ENCODE data around the gene ASZ1. TPM values are rescaled to one million over a fixed set of nuclear protein-coding genes. Genes with fewer than 3 reads are reported as not detected.

The ASZ1 gene, protein sequence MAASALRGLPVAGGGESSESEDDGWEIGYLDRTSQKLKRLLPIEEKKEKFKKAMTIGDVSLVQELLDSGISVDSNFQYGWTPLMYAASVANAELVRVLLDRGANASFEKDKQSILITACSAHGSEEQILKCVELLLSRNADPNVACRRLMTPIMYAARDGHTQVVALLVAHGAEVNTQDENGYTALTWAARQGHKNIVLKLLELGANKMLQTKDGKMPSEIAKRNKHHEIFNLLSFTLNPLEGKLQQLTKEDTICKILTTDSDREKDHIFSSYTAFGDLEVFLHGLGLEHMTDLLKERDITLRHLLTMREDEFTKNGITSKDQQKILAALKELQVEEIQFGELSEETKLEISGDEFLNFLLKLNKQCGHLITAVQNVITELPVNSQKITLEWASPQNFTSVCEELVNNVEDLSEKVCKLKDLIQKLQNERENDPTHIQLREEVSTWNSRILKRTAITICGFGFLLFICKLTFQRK
- not detected for total RNA-seq
- not detected for total RNA-seq (2013)

DNA sequence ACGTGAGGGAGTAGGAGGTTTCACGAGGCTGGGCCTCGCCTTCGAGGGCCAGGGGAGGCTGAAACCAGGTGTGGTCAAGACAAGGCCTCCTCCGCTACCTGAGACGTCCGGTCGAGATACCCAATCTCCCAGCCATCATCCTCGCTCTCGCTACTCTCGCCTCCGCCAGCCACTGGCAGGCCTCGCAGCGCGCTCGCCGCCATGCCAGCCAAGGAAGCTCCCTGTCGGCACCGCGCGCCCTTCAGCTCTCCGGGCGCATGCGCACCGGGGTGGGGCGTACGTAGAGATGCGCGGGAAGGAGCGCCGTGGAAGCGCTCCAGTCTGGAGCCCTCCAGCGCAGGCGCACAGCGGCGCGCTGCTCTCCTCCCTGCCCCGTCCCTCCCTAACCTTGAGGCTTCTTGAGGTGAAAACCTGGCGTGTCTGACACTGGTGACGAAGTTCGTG is at the start of gene ASZ1:
Gene ASZ1, minus strand, starts transcription at position 236 of the 444 bp plus-strand sequence. Its CDS starts 33 bp downstream, at position 203.
- no peaks in the 10 kb centered on the region for H3K36me3 Mint-ChIP-seq
- H3K4me1 Mint-ChIP-seq: no peaks in the 10 kb centered on the region
- 80% methylated on average over 41 of the region's 41 CpGs for WGBS (ENCODE audit: insufficient coverage)
- no peak within 1 kb of the TSS for H3K27ac Mint-ChIP-seq
- no peaks in the 10 kb centered on the region for H3K4me1 ChIP-seq (ENCODE audit: control insufficient read depth, insufficient read depth, low read length)
- H3K27me3 ChIP-seq (ENCODE audit: control insufficient read depth, insufficient read depth, low read length): no peaks in the 10 kb centered on the region
- H3K4me3 ChIP-seq (ENCODE audit: low read length): no peak within 1 kb of the TSS
- H3K27ac ChIP-seq (ENCODE audit: low read length): no peak within 1 kb of the TSS
- intact Hi-C loops (cut with micrococcal nuclease): no loop called here
- H3K9me3 Mint-ChIP-seq: peaks cover 15% of the 10 kb centered on the region in 2 donors
- no peaks in the 10 kb centered on the region for H3K27me3 Mint-ChIP-seq (ENCODE audit: low read depth in 2 of 2)
- DNase-seq (no peak), ATAC-seq (no peak)
- TF ChIP-seq, protein P1, sequence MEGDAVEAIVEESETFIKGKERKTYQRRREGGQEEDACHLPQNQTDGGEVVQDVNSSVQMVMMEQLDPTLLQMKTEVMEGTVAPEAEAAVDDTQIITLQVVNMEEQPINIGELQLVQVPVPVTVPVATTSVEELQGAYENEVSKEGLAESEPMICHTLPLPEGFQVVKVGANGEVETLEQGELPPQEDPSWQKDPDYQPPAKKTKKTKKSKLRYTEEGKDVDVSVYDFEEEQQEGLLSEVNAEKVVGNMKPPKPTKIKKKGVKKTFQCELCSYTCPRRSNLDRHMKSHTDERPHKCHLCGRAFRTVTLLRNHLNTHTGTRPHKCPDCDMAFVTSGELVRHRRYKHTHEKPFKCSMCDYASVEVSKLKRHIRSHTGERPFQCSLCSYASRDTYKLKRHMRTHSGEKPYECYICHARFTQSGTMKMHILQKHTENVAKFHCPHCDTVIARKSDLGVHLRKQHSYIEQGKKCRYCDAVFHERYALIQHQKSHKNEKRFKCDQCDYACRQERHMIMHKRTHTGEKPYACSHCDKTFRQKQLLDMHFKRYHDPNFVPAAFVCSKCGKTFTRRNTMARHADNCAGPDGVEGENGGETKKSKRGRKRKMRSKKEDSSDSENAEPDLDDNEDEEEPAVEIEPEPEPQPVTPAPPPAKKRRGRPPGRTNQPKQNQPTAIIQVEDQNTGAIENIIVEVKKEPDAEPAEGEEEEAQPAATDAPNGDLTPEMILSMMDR (IDR thresholded peaks at IDR 0.05): no peak
- H3K9me3 ChIP-seq (ENCODE audit: control insufficient read depth, insufficient read depth, low read length): no peaks in the 10 kb centered on the region
- no peaks in the 10 kb centered on the region for H3K36me3 ChIP-seq (ENCODE audit: control insufficient read depth, insufficient read depth, low read length)
- H3K4me3 Mint-ChIP-seq: no peak within 1 kb of the TSS

DNA sequence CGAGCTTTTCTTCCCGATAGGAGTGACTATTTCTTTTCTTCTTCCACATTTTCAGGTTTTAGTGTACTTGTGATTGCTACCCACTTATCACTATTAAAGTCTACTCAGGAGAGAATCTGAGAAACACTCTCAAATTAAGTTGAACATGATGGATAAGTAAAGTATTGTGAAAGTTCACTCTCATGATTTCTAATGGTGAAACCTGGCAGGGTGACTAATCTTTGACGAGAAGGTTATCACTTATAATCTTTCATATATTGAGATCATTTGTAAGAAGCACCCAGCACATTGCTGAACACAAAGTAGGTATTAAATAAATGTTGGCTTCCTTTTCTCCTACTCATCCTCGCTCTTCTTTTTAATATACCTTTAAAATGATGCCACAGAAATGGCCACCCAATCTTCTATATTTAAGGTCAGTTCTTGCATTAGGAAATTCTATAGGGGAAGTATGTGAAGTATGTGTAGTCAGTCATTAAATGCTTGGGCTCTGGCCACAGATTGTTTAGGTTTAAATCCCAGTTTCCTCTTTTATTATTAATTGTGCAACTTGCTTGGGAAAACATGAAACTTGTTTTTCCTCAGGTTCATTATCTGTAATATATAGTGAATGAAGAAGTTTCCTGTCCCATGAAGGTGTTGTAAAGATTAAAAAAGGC is 49.4 kb upstream of the ASZ1 start:
- H3K4me1 ChIP-seq (ENCODE audit: control insufficient read depth, insufficient read depth, low read length): no peaks in the 10 kb centered on the region
- H3K4me3 ChIP-seq (ENCODE audit: low read length): no peak overlapping the region
- peaks cover 6% of the 10 kb centered on the region for H3K27me3 ChIP-seq (ENCODE audit: control insufficient read depth, insufficient read depth, low read length)
- no peak for ATAC-seq
- TF ChIP-seq, protein P1 (IDR thresholded peaks at IDR 0.05): no peak
- H3K27ac ChIP-seq (ENCODE audit: low read length): no peak overlapping the region
- intact Hi-C loops (cut with micrococcal nuclease): no loop called here
- Mint-ChIP-seq H3K4me3 (no peak overlapping the region), H3K9me3 (peaks cover 0 to 2% of the 10 kb centered on the region in 2 donors), H3K27ac (no peak overlapping the region), H3K4me1 (no peaks in the 10 kb centered on the region), H3K27me3 (ENCODE audit: low read depth in 2 of 2) (peaks cover 12 to 24% of the 10 kb centered on the region in 2 donors), H3K36me3 (no peaks in the 10 kb centered on the region)
- no peak for DNase-seq
- H3K9me3 ChIP-seq (ENCODE audit: control insufficient read depth, insufficient read depth, low read length): no peaks in the 10 kb centered on the region
- H3K36me3 ChIP-seq (ENCODE audit: control insufficient read depth, insufficient read depth, low read length): no peaks in the 10 kb centered on the region
- 85% methylated on average over 2 of the region's 4 CpGs for WGBS (ENCODE audit: insufficient coverage)

DNA sequence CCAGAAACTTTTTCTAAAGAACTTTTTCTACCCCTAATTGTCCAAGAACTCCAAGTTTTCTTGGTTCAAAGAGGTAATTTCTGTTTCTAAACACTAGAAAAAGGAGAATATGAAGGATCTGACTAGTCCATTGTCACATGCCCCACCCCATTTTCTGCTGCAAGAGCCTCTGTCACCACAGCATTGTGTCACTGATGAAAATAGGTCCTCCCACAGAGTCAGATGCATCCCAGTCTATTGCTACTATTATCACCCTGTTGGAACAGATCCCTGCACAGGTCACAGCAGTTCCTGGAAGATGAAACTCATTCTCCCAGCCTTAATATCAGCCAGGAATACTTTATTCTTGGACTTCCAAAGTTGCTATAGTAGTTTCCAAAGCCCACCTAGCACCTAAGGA is 45.0 kb upstream of the ASZ1 start:
- Histone ChIP-seq H3K27me3 (ENCODE audit: control insufficient read depth, insufficient read depth, low read length) (peaks cover under 1% of the 10 kb centered on the region), H3K4me3 (ENCODE audit: low read length) (no peak overlapping the region), H3K9me3 (ENCODE audit: control insufficient read depth, insufficient read depth, low read length) (no peaks in the 10 kb centered on the region), H3K4me1 (ENCODE audit: control insufficient read depth, insufficient read depth, low read length) (no peaks in the 10 kb centered on the region), H3K36me3 (ENCODE audit: control insufficient read depth, insufficient read depth, low read length) (no peaks in the 10 kb centered on the region), H3K27ac (ENCODE audit: low read length) (no peak overlapping the region)
- ATAC-seq (no peak), DNase-seq (no peak)
- Mint-ChIP-seq H3K9me3 (peaks cover 2 to 3% of the 10 kb centered on the region in 2 donors), H3K4me3 (no peak overlapping the region), H3K27me3 (ENCODE audit: low read depth in 2 of 2) (no peaks in the 10 kb centered on the region), H3K27ac (no peak overlapping the region), H3K4me1 (no peaks in the 10 kb centered on the region), H3K36me3 (no peaks in the 10 kb centered on the region)
- intact Hi-C loops (cut with micrococcal nuclease): no loop called here
- TF ChIP-seq, protein P1 (IDR thresholded peaks at IDR 0.05): no peak
